Smooth muscle cell of the brain vasculature (primary cell): ENCODE data around the gene OCA2.
"Not testable (repeated sequence)": the region's sequence is repeated elsewhere in the genome, so short reads cannot be mapped to it uniquely, and the experiment has no call there.

Experiments
- DNase-seq: peaks from one replicate; pipeline ENCODE4 v3.0.0-alpha.2; 2012; ENCODE audit warnings: low read depth, low spot score

OCA2 gene

GRCh38 chr15:27725731-27726130 lies 373.4 kb downstream of the OCA2 start:
- no peak for DNase-seq

- DNase-seq, result no peak
Observed at GRCh38 chr15:27723821-27724220, 375.3 kb downstream of the OCA2 start.

- DNase-seq, result no peak
Observed at GRCh38 chr15:27722102-27722501, 377.0 kb downstream of the OCA2 start.

DNA sequence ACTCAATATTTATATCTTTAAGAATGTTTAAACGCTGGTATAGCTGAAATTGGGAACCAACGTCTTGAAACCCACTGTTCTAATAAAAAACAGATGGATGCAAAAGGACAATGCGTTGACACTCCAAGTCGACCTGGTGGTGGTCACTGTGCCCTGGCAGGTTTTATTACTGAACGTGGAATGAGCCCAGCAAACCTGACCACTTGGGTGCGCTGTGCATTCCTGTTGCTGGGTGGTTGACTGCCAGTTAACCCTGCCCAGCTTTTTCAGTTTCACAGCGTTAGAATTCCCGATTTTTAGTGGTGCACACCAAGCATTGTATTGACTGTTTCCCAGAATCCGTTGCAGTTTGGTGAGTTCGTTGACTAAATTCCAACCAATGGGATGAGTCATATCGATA lies 384.4 kb downstream of the OCA2 start:
- DNase-seq, result no peak

DNA sequence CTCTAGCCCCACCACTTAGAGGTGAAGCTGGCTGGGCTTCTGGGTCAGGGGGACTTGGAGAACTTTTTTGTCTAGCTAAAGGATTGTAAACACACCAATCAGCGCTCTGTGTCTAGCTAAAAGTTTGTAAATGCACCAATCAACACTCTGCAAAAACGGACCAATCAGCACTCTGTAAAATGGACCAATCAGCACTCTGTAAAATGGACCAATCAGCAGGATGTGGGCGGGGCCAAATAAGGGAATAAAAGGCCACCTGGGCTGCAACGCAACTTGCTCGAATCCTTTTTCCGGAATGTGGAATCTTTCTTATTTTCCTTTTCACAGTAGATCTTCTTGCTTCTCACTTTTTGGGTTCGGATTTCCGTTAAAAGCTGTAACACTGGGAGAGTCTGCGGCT lies 385.3 kb downstream of the OCA2 start:
- DNase-seq, result not testable (repeated sequence)

DNA sequence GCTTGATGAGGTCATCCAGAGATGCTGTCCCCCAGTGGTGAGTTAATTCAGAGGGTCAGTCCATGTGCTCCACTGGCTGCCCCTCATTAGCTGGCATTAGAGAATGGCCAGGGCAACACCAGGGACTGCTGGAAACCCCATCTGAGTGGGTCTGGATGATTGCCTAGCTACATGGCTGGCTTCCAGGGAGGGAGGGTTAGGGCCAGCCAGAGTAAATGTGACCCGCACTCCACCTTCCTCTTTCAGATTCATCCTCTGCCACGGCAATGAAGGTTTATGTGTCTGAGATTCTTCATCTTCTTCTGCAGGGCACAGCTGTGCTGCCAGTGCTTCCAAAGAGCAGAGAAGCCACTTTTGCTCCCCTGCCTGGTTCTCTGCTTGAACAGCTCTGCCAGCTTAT lies 391.9 kb downstream of the OCA2 start:
- DNase-seq, result no peak

GRCh38 chr15:27706300-27706699 lies 392.8 kb downstream of the OCA2 start:
- no peak for DNase-seq

GRCh38 chr15:27705056-27705455 lies 394.1 kb downstream of the OCA2 start:
- DNase-seq, result no peak
